Iris pigment epithelial cell (primary cell): Measurements from ENCODE around the gene PIPOX.

Experiments used
- DNase-seq: peaks from one replicate; pipeline ENCODE4 v3.0.0-alpha.2; 2011; ENCODE audit warnings: low read depth

Gene PIPOX

DNA sequence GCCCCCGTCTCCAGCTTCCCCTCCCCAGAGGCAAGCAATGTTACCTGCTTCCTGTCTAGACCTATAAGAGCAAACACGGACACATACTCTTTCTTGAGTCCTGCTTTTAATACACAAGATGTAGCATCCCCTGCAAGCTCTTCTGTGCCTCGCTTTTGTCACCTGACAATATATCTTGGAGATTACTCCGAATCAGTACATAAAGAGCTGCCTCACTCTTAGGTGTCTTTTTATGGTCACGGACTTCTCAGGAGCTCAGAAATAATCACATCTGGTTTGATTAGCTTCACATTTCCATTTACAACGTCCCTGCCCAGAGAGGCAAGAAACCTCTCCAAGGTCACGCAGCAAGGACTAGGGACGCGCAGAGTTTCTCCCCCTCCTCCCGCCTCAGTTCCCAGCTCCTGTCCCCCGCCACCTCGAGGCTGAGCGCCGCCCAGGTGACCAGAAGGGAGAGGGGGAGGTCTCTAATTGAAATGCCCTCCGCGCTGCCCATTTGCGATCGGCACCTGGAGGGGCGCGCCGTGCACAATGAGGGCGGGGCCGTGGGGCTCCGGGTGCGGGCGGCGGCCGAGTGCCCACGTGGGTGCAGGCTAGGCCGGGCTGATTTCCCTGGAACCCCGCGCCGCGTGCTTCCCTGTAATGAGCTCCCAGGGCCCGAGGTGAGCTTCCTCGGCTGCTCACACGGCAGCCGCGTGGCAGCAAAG lies 23.3 kb upstream of the PIPOX start:
- DNase-seq = no peak

DNA sequence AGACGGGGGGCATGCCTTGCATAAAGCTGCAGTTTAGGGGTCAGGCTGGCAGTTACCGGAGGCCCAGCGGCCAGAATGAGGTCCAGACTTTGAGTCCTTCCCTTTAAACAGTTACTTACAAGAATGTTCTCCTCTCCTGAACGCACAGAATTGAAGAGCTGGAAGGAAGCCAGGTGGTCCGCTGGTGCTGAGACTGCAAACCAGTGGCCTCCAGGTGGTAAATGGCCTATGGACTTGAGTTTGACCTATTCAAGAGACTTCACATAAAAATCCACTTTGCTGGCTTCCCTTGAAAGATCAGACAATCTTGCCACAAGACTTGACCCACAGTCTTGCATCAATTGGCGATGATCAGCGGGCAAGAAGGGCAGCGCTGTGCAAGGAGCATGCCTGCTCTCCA lies 22.4 kb upstream of the PIPOX start:
- DNase-seq = no peak

DNA sequence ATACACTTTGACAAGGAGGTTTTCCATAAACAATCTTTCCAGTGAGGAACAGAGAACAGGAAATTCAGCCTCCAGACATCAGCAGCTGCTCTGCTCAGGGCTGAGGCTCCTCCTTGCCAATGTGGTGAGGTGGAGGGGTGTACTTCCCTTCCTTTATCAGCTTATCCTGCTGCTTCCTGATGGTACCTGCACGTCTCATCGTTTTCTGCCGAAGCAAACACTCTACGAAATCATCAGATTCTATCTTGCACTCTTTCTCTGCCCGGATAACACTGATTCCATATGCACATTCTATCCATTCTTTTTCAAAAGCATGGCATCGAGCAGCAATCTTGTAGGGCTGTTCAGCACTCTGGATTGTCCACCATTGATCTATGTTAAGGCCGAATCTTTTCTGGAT lies 21.7 kb upstream of the PIPOX start:
- DNase-seq = no peak

DNA sequence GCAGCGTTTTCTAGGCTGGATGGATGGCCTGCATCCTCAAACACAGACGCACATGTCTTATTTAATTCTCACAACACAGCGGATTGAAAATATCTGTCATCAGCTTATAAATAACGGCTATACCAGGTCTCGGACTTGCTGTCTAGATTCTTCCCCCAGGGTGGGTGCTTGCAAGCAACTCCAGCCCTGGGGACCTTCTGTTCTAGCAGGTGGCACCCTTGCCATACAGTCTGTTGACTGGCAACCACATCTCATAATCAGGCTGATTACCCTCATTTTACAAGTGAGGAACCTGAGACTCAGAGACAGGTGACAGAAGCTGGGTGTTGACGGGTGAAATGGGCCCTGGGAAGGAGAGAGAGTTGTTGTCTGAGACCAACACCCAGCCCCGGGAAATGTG lies 20.9 kb upstream of the PIPOX start:
- no peak for DNase-seq

DNA sequence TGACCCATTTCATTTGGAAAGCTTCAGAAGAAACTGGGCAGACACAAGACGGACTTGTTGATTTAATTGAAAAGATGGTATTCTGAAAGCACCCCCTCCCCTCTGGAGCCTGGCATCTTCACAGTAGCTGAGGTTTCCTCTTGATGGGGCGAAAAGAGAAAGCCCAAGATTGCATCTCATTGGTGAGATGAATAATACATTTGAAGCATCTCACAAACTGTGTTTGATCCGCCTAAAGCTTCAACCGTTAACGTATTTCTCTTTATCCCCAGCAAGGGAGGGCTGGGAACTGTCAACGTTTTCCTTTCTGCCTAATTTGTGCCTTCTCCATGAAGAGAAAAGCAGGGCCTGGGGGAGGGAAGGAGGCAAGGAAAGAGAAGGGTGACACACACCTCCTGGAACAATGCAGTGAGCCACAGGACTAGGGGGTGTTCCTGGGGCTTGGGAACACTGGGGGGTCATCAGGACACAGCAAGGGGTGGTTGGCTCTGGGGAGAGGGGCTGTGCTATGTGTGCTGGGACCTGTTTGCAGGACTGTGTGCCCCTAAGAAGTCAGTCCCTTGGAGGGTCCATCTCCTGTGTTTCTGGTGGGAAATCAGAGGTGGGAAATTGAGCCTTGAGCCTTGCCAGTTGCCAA lies 18.5 kb upstream of the PIPOX start:
- DNase-seq = no peak

DNA sequence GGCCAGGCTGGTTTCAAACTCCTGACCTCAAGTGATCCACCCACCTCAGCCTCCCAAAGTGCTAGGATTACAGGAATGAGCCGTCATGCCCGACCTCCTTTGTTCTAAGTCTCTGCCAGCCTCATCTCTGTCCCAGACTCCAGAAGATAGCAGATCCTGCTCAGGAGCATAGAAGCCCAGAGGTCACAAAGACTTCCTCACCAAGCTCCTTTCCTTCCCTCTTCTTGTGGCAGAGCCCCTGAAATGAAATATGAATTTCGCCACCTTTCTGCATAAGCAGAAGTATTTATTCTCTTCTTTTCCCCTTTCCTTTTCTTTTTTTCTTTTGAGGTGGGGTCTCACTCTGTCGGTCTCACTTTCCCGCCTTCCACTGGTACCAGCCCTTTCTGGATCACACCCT lies 11.5 kb upstream of the PIPOX start:
- no peak for DNase-seq

DNA sequence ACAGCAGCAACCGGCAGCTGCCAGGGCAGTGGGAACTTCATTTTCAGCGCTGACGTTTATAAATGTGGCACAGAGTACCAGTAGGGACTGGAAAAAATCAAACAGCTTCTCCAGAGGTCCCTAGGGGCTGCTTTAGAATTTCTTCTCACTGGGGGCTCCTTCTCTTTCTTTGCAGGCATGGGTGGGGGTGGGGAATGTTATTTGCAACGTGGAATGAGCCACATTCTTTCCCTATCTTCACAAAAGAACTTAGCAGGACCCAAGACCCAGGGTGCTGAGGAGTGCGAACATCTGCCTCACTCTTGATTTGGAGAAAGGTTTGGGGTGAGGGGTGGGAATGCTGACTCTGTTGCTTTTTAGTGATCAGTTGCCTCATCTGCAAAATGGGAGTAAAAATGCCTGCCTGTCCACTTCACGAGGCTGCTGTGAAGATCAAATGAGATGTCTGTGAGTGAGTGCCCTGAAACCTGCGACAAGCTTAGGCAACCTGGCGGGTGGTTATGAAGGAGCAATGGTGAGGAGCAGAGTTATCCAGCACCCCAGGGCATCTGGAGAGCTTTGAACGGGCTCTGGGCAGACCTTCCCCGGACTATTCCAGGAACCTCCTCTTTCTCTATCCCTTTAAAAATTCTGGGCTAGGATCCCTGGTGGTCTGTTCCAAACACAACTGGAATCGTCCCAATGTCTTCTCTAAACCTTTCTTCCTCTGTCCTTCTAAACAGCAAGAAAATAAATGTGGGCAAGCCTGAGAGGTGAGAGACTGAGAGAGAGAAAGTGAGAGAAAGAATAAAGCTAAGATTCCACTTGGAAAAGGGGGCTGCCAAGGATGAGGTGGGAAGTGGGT lies 10.7 kb upstream of the PIPOX start:
- no peak for DNase-seq

DNA sequence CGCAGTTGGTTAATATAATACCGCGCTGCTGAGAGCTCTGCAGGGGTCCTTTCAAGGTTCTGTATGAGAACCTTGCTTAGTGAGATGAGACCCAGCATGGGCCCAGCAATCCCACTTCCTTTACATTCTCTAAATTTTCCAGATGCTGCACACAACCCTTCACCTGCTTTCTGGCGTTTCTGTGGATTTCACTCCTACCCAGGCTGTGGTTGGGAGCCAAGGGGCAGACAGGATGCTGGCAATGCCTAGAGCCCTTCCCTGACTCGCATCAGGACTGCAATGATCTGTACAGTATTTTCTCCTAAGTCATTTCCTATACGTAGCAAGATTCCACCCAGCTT lies 10.1 kb upstream of the PIPOX start:
- DNase-seq = no peak

DNA sequence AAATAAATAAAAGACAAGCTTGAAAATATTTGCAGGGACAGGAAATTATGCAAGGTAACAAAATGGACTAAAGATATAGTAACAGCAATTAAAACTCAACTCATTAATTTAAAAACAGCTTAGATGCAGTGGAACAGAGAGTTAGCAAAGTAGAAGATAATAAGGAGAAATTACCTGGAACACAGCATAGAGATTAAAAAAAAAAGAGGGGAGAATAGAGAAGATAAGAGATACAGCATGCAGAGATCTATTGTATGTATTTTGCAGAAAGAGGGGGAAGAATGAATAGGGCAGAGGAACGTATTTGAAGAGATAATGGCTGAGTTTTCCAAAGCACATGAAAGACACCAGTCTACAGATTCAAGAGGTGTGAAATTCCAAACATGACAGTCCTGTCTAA lies 8.4 kb upstream of the PIPOX start:
- no peak for DNase-seq

DNA sequence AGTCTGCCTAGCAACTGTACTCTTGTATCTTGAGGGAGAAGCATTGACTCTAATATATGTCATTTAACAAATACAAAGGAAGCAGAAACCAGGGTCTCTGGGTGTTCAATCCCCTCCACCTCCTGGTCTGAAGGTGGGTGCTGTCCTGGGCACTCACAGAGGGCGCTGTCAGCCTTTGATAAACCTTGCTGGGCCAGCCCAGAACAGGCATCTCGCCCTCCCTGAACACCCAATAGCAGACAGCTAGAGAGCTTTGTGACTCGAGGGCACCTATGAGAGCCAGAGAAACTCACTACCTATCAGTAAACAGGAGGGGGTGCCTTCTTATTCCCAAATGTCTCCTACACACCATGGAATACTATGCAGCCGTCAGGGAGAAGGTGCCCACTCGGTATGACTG lies 6.4 kb upstream of the PIPOX start:
- no peak for DNase-seq

DNA sequence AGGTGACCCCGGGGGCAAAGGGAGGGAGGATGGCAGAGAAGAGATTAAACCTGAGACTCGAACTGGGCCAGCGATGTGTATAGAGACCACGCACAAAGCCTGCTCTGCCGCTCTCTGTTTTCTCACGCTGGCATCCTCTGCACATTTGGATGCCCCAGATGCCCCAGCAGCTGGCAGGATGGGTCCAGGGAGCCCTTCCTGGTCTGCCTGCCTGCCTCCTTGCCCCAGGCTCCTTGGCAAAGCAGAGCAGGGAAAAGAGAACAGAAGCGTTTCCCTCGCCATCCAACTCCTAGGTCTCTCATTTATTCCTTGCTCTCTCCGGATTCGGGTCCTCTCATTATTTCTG lies 5.2 kb upstream of the PIPOX start:
- no peak for DNase-seq

DNA sequence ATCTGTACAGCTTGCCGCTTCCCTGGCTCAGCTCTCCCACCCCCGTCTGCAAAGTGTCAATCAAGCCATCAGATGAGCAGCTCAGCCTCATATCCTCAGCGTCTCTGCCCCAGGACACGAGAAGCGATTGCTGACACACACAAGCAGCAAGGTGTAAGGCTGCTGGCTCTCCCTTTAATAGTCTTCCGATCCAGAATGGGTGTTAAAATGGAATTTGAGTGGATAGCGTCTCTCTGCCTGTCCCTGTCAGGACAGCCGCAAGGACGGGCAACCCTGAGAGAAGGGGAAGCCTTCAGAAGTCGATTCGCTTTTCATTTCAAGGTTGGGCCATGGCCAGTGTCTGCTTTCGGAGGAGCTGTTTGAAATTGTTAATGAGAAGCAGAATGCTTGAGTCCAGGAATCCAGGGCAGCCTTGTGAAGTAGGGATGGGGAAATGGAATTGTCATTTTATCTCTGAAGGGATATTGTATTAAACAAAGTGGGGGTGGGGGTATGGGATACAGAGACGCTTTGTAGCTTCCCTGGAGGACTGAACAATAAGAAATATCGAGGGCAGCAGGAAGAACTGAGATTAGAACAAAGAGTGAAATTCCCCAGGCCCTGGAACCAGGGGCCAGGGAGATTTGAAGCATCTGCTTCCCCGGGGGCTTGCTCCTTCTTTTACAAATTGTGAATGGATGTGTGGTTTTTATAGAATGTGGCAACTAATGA lies 4.7 kb upstream of the PIPOX start:
- DNase-seq = no peak

DNA sequence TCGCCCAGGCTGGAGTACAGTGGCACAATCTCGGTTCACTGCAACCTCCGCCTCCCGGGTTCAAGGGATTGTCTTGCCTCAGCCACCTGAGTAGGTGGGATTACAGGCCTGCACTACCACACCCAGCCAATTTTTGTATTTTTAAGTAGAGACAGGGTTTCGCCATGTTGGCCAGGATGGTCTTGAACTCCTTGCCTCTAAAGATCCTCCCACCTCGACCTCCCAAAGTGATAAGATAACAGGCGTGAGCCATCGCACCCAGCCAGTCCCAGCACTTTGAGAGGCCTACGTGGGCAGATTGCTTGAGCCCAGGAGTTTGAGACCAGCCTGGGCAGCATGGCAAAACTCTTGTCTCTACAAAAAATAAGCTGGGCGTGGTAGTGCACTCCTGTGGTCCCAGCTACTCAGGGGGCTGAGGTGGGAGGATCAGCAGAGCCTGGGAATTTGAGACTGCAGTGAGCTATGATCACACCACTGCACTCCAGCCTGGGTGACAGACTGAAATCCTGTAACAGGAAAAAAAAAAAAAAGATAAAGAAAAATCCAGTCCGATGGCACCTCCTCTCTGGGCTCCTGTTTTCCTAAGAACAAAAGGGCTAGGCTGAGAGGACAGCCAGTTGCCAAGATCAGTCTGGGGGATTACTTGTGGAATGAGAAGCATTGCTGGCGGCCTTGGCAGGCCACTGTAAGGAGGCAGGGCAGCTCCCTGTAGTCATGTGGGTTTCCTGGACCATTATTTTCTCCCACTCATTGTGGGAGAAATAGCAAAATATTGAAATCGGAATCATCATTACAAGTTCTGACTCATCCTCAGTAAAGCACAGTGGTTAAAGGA lies 3.0 kb upstream of the PIPOX start:
- peak; percentile 97 for DNase-seq

DNA sequence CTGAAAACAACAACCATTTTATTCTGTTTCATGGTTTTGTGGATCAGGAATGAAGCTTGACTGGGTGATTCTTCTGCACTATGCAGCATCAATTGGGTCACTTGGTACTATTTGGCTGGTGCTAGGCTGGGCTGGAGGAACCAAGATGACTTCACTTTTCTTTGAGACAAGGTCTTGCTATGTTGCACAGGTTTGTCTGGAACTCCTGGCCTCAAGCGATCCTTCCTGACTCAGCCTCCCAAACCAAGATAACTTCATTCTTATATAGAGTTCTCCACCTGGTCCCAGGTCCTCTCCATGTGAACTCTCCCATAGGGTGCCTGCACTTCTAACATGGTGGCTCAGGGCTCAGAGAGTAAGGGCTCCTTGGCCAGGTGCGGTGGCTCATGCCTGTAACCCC lies 1.9 kb upstream of the PIPOX start:
- DNase-seq = no peak

DNA sequence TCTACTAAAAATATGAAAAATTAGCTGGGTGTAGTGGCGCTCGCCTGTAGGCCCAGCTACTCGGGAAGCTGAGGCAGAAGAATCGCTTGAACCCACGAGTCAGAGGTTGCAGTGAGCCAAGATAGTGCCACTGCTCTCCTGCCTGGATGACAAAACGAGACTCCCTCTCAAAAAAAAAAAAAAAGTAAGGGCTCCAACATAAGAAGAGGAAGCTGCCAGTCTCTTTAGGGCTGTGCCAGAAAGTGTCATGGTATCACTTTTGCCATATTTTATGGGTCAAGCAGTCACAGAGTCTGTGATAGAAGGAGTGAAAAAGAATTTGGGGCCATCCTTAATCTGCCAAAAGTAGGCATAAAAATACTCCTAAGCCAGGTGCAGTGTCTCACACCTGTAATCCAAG lies 1.4 kb upstream of the PIPOX start:
- DNase-seq = no peak

DNA sequence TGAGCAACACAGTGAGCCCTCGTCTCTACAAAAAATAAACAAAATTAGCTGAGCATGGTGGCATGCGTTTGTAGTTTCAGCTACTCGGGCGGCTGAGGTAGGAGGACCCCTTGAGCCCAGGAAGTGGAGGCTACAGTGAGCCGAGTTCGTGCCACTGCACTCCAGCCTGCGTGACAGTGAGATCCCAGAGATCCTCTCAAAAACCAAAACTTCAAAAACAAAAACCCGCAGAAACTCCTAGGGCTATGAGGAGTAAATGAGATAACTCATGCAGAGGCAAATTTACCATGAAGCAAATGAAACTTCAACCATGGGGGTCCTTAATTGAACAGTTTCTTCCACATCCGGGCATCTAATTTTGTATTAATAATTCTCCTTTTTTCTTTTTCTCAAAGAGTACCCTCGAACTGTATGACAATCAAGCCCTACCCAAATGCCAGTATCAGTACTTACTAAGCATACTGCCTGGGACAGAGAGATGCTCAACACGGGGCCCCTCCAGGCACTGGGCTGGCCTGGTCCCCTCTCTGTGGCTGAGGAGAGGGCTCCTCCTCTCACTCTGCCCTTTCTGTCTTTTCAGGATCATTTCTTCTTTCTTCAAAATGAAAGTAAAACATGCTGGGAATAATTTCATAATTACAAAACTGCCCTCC lies 789 bp upstream of the PIPOX start:
- DNase-seq = no peak

DNA sequence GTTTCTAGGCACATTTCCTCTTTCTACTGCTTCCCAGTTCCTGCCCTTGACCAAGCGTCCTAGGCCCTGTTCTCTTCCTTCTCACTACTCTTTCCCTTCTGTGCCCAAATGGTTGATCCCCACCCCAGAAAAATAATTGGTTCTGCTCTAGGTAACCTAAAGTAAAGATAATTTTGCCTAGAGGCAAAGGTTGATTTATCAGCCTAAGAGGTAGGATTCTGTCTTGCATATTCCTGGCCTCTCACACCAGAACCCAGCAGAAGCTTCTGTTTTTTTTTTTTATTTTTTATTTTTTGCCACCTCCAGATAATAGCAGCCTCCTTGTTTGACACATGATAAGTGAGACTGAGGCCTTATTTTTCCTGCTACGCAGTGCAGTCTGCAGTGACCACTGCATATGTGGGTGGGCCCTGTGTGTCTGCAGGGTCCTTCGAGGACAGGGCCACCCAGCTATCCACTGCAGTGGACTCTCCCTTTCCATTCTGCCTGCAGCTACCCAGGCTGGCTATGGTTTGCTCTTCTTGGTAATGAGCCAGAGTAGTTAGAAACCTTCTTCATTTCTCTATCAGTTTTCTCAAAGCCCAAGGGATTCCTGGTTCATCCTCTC lies 701 bp downstream of the PIPOX start:
- no peak for DNase-seq

DNA sequence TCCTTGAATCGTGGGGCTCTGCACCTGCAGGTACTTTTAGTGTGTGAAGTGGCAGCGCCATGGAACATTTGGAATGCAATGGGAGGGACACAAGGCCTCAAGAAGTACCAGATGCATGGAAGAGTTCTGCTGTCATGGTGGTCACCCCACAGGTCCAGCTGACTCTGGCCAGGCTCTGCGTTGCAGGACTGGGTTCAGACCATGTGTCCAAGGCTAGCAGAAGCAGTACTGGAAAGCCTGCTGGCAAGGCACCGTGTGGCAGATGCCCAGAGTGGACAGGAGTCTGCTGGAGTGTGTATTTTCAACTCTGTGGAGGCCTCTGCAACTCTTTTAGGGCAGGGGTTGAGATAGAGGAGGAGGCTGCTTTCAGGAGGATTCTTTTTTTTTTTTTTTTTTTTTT lies 2.1 kb downstream of the PIPOX start:
- DNase-seq = no peak

DNA sequence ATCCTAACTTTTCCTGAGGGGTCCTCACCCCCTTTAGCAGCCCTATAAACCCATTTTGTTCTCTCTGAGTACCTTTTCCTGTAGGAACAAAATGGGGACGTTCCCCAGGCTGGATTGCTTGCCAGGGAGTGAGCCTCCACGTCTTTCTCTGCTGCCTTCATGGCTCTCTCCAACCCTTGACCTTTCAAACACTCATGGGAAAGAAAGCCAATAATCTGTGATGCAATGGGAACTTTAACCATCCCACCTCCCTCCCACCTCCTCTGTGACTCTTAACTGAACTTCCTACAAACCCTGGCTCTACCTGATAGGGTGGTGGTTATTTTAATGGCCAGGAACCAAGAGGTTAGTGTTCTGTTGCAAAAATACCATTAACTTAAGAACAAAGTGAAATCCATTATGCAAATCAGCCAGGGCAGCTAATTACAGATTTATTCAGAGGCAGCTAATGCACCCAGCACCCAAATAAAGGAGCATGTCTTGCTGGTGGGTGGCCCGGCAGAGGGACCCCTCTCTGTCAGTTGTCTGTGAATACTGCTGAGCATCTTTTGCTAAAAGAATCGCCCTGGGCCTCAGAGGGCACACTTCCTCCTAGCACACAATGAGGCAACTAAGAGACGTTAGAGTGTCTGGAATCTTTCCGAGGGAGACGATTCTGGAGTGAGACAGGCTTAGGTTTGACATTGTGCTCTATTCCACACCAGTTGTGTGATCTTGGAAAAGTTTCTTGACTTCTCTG lies 3.0 kb downstream of the PIPOX start:
- no peak for DNase-seq

DNA sequence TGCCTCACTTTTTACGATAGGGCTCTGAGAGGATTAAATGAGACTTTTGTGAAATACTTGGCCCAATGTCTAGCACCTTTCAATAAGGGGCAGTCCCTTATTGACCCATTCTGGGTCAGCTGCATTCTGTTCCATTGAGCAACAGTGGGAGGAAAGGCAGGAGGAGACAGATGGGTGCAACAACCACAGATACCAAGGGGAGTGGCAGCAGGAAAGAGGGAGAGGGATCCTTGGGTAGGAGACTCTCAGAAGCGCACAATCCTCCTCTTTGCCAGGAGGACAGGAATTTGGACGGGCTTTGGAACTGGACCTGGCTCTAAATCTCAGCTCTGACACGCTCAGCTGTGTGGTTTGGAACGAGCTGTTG lies 3.5 kb downstream of the PIPOX start:
- no peak for DNase-seq
